ENCODE results near the gene LIPE.
A peak's percentile ranks its signal among the peaks of the same experiment; 100 is the strongest.

The LIPE gene

DNA sequence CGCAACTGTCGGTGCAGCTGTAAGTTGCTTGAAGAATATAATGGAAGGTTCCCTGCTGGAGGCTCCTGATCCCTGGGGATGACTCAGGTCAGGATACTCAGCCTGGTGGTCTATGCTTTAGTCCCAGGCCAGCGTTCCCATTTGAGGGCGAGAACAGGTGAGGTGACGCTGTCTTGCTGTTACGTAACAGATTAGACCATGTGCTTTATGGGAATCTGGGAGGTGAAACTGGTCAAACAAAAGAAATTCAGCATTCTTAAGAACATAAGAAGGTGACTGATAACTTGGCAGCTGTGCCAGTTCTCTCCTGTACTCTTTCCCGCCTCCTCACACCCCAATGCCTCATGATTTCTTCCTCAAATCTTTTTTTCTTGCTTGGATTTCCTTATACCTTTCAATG is 15.6 kb upstream of the LIPE start, which contains the start of gene CXCL17:
TSS of gene CXCL17 (minus strand) at position 114 of the 400 bp plus-strand sequence. CDS start 114 bp downstream, outside the sequence.
- no peak for DNase-seq

DNA sequence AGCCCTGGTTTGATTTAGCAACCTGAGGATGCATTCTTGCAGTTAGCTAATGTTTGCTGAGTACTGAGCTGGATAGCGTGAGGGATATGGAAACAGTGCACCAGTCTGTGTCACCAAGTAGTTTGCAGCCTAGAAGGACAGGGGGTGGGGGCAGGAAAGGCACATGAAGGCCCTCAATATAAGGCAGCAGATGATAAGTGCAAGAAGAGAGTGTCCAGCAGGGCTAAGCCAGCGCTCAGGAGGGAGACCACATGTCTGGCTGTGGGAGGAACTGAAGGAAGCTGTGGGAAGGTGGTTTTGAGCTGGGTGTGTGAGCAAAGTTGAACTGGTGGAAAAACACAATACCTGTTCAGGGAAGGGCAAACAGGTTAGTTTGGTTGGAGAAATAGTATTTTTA is 13.9 kb upstream of the LIPE start:
- no peak for DNase-seq

DNA sequence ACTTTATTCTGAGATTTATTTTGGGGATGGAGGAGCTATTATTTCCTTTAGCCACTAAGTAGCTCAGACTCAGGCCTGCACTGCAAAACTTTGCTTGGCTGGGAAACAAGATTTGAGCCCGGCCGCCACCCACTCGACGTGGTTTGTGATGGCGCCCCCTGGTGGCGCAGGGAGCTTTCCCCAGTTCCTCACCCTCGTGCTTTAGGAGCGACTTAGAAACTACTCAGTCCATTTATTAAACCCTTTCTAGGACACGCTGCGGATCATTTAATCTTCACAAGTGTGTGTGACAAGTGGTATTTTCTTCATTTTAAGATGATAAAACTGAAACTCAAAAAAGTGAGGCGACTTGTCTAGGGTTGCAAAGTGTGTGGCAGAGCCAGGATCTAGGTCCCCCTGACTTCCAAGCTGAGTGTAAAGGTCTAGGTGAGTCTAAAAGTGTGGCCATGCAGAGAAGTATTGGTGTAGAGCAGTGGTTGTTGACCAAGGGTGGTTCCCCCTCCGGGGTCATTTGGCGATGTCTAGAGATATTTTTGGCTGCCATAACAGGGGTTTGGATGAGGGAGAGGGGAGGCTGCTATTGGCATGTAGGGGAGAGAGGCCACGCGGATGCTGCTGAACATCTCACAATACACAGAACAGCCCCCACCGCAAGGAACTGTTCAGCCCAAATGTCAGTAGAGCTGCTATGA is 13.3 kb upstream of the LIPE start:
- DNase-seq: peak; percentile 82

DNA sequence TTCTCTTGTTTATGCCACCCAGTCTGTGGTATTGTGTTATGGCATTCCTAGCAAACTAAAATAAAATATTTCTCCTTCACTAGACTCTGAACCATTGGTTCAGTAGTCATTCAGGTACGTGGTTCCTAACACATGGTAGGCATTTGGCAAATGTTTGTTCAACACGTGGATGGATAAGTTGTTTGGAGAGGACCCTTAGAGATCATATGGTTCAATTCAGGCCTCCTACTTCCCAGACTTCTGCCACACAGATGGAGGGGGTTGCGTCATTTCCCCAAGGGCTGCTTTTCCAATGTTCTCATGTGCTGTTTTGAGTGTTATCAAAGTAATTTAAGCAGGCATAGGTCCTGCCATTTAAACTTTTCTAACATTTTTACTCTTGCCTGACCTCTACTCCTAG is 8.8 kb upstream of the LIPE start:
- DNase-seq: no peak

DNA sequence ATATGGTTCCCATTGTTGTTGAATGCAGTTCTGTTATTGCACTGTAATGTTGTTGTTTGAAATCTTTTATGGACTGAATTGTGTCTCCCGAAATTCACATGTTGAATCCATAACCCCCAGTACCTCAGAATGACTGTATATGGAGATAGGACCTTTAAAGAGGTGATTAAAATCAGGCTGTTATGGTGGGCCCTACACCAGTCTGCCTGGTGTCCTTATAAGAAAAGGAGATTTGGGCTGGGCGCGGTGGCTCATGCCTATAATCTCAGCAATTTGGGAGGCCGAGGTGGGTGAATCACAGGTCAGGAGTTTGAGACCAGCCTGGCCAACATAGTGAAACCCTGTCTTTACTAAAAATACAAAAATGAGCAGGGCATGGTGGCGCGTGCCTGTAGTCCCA is 8.1 kb upstream of the LIPE start:
- no peak for DNase-seq

DNA sequence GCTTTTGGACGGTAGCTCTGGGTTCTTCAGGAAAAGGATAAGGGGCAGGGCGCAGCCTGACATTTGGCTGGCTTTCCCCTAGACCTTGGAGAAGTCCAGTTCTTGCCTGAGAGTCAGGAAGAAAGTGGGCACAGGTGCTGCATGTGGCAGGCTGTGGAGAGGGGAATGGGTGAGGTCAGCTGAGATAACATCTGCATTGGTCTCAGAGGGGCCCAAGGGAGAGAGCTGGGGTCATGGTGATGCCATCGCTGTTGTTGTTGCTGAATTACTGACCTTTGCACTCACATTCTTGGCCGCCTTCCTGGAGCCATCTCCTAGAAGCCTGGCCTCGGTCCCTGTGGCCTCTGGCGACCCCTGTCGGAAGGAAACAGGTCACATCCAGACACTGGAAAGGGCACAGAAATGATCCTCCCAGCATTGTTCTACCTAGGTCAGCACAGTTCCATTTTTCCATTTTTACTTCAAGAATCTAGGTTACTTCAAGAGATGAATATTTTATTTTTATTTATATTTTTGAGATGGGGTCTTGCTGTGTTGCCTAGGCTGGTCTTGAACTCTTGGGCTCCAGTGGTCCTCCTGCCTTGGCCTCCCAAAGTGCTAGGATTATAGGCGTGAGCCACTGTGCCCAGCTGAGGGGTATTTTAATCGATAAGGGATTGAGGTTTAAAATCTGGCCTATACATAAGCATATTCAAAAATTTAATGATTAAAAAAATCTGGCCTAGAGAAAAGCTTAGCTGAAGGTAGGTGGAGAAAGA is 6.5 kb upstream of the LIPE start:
- DNase-seq: peak; percentile 57

DNA sequence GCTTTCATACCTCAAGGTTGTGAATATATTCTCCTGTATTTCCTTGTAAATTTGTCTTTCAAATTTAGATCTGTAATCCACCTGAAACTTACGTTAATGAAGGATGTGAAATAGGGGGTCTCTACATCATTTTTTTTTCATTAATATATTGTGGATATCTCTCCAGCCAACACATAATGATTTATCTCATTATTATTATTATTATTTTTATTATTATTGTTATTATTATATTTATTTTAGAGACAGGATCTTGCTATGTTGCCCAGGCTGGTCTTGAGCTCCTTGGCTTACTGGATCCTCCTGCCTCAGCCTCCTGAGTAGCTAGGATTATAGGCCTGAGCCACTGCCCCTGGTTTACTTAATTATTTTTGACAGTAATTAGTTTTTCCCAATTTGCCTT is 4.3 kb upstream of the LIPE start:
- DNase-seq: no peak

DNA sequence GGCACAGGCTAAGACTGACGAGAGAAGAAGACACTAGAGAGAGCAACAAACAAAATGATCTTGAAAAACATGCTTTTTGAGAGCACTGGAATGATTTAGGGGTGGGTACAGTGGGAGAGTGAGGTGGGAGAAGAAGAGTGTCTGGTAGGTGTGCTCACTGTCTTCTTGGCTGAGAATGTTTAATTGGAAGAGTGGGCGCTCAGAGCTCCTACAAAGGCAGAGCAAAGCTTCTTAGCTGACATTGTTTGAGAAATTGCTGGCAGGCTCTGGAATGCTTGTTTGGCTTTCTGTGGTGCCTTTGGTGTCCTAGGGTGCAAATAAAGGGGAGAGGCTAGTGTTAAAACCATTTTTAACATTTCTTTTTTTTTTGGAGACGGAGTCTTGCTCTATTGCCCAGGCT is 1.5 kb upstream of the LIPE start:
- DNase-seq: no peak

DNA sequence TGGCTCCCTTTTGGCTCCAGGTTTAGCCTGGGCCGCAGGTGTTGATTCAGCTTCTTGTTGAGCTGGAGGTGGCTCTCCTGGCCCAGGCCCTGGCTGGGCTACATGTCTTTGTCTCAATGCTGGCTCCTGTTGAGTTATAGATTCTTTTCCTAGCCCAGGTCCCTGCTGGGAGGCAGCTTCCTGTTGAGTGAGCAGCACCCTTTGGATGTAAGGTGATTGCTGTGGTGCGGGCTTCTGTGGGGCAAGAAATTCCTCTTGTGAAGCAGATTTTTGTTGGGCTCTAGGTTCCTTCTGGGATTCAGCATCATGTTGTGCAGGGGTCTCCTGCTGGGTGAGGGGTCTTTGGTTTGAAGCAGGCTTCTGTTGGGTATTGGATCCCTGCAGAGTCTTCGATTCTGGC is 545 bp downstream of the LIPE start:
- DNase-seq: no peak

DNA sequence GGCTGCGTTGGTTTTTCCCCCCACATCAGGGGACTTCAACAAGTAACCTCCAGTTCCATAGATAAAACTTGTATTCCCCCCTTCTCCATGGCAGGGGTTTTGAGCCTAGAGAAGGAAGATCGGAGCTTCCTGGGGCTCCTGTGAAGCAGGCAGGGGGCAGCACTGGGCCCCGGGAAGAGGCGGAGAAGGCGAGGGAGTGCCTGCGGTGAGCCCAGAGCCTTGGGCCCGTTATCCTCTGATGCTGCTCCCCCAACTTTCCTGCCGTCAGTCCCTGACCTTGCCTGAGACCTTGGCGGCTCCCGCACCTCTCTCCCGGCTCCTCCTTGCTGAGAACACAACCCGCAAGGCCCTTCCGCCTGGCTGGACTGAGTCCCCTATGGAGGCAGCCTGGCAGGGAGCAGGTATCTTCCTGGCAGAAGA is 2.5 kb downstream of the LIPE start:
- no peak for DNase-seq

DNA sequence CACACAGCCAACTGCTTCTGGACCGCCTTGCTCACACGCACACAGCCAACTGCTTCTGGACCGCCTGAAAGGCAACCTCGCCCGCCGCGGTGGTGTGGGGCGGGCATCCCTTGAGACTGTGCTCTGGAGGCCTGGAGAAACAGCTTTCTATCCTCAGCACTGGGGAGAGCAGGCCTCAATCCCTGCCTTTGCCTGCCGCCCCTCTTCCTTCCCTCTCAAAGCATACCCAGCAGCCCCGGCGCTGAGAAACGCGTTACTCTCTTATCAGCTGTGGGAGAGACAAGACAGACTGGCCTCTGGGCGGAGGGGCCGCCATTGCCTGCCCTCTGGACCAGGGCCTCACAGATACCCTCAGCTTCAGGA is 2.9 kb downstream of the LIPE start:
- DNase-seq: no peak

DNA sequence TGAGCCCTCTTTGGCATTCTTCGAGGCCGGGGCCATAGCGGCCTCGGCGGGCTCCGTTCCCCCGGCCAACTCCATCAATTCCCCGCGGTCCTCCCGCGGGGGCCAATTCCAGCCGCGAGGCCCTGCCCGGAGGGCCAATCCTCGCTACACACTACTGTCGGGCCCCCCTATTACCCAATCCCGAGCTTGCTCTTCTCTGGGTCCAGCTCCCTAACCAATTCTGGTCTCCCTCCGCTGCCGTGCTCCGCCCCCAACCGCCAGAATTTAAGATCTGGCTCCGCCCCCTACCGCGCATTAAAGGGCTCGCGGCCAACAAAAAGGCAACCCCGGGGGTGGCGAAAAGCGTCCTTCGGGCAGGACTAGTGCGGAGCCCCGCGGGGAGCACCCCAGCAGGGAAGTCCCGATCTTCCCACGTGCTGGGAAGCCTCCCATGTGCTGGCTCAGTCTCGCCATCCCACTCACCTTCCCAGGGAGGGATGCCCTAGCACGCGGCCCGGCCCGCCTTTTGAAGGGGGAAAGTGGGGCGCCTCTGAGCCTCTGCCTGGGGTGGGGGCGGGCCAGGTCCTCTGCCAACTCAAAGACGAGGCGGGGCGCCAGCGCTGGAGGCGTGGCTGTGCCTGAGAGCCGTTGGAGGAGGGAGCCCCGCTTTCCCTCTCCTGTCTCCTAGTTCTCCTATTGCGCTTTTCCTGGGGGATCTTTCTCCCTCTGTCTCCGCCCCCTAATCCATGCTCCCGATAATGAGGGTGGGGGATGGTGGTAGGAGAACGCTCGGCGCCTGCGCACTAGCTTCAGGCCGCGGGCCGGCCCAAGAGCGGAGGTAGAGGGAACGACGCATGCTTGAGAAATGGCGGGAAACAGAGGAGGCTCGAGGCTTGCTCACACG is 3.5 kb downstream of the LIPE start:
- DNase-seq: peak; percentile 94

DNA sequence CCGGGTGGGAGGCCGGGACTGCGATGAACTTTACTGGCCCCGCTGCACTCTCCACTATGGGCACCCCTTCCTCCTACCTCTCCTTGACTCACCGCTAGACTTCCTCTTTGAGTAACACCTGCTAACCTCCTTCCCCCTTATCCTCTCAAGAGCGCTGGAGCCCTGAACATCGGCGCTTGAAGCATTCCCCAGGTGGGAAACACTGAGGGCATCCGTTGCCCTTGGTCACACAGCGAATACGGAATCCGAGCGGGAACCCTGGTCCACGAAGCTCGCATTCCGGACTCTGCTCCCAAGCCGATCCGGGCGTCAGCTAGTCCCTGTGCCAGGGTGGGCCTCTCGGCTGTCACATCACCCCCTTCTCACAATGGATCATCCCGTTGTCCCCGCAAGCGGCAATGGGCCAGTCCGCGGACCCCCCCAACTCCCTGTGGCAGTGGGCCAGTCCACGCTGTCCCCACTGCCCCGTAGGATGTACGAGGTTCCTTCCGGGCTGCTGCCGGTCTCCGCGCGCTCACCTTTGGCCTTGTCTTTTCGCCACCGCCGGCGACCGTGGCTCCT is 4.2 kb downstream of the LIPE start:
- DNase-seq: peak; percentile 62

DNA sequence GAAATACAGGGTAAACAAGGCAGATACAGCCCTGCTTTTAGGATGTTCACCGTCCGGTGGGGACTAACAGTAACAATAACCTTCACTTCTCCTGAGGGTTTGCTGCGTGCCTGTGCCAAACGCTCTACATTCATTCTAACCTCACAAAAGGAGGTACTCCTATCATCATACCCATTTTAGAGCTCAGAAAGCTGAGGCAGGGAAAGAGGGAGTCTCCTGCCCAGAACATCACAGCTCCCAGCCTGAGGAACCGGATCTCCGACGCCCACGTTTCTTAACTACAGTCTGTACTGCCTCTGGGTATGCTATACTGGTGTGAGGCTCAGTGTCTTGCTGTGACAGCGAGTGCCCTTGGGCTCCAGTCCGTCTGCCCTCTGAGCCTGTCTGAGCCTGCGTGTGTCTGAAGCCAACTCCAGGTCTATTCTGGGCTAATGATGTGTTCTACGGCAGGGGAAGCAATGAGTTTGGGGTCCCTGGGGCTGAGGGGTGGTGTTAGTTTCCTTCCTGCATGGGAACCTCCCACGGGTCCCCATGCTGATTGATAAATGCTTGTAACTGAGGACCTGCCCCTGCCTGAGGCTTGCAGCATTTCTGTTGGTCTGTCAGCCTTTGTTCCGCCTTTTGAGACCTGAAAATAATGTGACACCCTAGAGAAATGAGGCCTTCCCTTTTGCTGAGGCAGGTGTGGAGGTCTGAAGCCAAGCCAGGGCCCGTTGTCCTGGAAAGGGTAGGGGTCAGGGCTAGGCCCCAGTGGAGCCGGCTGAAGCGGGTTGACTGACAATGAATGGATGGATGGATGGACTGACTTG is 4.9 kb downstream of the LIPE start:
- no peak for DNase-seq

DNA sequence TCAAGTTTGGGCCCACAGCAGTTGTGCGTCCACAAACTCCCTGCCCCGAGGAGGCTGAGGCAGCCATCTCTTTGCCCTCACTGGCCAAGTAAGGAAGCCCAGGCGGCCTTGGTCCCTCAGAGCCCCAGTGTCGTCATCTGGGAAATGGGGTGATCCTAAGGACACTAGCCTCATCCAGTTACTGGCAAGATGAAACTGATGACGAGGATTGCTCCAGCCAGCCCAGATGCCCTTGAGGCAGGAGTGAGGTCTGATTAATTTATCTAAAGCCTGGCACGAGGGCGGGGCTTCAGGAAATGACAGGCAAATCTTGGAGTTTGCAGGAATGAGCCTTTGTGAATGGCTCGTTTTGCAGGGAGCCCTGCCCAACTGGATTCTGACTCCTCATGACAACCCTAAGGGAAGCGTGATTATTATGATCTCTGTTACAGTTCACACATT is 5.6 kb downstream of the LIPE start:
- no peak for DNase-seq

DNA sequence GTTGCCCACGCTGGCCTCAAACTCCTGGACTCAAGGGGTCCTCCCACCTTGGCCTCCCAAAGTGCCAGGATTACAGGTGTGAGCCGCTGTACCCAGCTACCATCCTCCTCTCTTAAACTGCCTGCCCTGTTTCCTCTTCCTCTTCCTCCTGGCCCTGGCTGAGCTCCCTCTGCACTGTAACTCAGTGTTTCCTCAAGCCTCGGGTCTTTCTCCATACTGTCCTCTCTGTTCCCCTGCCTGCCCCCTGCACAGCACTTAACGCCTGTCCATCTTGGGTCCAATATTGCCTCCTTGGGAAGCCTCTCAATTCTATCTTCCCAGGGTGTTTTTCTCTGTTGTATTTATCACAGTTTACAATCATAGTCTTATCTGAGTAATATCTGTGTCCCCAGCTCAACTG is 6.1 kb downstream of the LIPE start:
- no peak for DNase-seq

DNA sequence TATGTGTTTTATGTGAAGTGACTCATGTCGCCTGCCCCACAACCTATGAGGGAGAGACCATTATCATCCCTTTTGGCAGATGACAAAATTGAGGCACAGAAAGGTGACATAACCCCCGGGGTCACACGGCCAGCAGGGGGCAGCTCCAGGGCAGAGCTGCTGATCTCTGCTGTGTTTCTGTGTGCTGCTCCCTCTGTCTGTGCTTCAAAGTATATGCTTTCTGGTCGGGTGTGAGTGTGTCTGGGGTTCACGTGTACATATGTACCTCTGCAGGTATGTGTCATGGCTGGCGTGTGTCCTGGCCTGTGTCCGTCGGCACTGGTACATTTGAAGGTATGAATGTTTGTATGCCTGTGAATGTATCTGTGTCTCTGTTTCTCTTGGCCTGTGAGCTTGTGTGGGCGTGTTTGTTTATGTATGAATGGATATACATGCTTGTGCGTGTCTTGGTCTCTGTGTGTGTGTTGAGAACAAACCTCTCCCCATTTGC is 7.1 kb downstream of the LIPE start:
- peak; percentile 79 for DNase-seq

DNA sequence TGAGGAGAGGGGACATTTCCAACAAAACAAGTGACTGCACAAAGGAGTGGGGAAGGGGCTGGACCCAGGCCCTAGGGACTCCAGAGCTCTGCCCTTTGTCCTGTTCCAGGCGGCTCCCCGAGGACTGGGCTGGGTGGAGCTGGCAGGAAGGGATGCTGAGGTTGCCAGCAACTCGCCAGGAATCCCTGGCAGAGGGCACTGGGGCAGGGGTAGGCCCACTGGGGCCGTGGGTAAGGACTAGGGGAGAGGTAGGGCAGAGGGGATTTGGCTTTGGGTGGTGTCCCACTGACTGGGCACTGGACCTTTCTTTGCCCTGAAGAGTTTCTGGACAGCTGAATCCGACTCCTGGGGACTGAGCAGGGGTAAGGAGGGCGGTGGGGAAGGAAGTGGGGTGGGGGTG is 7.9 kb downstream of the LIPE start:
- no peak for DNase-seq

DNA sequence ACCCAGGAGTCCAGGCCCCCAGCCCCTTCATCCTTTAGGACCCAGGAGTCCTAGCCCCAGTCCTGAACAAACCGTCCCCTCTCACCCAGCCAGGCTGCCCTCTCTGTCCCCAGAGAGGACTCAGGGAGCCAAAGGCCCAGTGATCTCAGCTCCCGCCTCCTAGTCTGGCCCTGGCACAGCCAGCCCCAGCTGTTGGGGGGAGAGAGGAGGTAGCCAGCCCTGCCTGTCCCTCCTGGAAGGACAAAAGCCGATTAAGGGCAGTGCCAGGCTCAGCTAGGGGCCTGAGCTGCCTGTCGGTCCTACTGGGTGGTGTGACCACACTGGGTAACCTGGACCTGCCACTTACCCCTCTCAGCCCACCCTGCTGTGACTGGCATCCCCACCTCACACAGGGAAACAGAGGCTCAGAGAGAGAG is 14.5 kb downstream of the LIPE start:
- DNase-seq: no peak

DNA sequence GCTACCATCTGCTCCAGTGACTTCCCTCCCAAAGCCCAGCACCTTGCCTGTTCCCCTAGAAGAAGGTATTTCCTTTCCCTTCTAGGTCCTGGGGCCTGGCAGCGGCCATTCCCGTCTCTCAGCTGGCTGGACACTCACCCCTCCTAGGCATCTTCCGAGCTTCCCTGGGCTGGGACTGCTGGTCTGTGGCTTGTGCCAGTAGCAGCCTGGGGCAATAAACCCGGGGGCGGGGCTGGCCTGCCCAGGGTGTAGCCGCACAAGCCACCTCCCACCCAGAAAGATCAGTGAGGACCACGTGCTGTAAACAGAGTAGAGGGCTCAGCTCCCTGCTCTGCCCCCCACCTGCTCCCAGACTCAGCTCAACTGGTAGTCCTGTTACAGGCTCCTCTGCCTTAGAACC is 15.0 kb downstream of the LIPE start:
- no peak for DNase-seq

DNA sequence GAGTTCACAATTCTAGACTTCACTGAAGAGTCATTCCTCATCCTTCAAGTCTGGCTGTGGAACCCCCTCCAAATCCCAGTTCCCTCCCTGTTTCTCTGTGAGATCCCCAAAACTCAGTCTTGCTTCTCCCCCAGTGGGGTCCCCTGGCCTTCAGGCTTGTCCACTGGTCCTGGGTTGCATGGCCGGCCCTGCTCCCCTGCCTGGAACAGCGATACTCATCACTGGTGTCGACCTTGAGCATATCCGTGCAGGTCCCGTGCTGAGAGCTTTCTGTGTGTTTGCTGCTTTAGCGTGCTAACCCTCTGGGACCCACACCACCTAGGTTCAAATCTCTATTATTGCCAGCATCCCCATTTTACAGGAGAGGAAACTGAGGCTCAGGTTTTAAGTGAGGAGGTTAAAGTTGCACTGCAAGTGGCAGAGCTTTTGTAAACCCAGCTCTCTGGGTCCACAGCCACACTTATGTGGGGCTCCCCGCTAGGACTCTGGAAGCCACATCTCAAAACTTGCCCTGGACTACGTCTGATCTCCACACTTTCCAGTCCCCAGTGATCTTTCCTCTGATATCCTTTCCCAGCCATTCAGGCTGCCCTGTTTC is 15.5 kb downstream of the LIPE start:
- no peak for DNase-seq

DNA sequence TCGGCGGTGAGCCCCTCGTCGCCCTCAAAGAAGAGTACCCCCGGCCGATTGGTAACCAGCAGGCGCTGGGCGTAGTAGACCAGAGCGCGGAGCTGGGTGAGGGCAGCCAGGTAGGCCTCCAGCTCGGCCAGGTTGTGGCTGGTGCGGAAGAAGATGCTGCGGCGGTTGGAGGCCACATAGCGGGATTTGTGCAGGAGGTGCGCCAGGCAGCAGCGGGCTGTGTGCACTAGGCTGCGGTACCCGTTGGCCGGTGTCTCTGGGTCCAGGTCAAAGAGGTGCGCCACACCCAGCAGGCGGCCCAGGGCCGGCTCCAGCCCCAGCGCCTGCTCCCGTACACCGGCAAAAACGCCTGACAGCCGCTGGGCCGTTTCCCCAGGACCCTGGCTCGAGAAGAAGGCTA is 16.8 kb downstream of the LIPE start:
- no peak for DNase-seq

All from stimulated activated CD4-positive, alpha-beta T cell treated with anti-CD3 and anti-CD28 coated beads, Interleukin-1b, Interleukin-23, amount 100 ng/mL, for 48 hours (primary cell).